ENCODE results near the gene PTPN7.

The PTPN7 gene

DNA sequence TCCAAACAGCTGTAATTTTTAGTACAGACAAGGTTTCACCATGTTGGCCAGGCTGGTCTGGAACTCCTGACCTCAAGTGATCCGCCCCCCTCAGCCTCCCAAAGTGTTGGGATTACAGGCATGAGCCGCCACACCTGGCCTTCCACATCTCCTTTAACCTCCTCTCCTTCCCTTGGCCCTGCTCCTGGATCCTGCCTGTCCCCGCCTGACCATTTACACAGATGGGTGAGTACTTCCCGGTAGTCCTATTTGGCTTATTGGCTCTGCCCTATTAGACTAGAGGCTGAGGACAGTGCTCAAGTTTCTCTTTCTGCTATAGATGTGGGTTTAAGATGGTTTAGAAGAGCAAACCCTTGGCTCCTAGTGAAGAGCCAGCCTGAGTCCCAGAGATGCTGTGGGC, 7.1 kb downstream of the PTPN7 start:
- no peak overlapping the region for H3K27ac ChIP-seq
- TF ChIP-seq ZFX (IDR thresholded peaks at IDR 0.05; ENCODE audit: borderline replicate concordance), result no peak
- no peak for TF ChIP-seq CTCF (IDR thresholded peaks at IDR 0.05)

- TF ChIP-seq ZFX (IDR thresholded peaks at IDR 0.05; ENCODE audit: borderline replicate concordance) (no peak), CTCF (IDR thresholded peaks at IDR 0.05) (no peak)
Measured at GRCh38 chr1:202152399-202152798, 8.0 kb downstream of the PTPN7 start.

DNA sequence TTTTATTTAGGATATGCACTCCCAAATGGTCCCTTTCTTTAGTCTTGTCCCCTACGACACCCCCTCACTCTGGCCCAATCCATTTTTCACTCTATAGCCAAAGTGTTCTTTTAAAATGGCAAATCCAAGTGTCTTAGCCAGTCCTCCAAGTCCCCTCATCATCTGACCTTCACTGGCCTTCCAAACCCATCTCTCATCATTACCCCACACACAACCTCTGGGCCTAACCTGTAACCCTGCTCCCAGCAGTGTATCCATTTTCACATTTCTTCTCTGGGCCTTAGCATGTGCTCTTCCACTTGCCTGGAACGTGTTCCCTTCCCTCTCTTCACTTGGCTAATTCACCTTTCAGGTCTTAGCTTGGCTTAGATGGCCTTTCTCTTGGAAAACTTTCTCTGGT, 9.4 kb downstream of the PTPN7 start:
- no peak overlapping the region for H3K27ac ChIP-seq
- TF ChIP-seq CTCF (IDR thresholded peaks at IDR 0.05), result no peak
- TF ChIP-seq ZFX (IDR thresholded peaks at IDR 0.05; ENCODE audit: borderline replicate concordance), result no peak

More at GRCh38 chr1:202152399-202152798, 8.0 kb downstream of the PTPN7 start:
- no peak overlapping the region for H3K27ac ChIP-seq

DNA sequence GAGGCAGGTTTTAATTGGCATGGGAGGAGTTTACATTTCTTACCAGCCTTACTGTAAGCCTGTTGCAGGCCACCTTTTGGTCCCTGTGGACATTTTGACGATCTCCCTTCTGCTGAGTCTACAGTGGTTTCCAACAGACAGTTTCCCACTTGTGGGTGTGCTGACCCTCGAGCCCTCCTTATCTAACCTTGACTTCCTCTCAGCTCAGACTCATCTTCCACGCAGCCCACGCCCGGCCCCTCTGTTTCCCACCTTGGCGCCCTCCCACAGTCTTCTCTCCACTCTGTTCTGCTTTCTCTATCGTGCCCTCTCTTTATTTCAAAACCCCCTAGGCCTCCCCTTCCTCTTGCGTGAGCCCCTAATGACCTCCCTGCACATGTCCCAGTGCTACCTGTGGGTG, 9.8 kb downstream of the PTPN7 start:
- no peak overlapping the region for H3K27ac ChIP-seq
- TF ChIP-seq ZFX (IDR thresholded peaks at IDR 0.05; ENCODE audit: borderline replicate concordance) (no peak), CTCF (IDR thresholded peaks at IDR 0.05) (no peak)

DNA sequence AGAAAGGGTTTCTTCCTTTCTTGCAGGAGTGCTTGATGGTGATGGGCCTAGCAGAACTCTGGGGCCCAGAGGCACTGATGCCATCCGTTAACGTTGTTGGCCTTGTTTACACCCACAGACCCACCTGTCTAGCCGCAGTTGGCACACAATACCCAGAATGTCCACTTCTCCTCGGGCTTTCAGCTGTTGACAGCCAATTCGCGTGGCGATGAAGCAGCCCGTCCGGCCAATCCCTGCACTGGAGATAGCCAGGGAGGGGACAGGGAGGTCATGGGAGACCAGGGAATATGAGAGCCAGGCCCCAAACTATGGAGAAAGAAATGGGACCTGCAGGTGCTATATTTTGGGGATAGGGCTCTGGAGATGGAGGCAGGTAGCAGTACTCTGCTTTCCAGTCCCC, 10.2 kb downstream of the PTPN7 start:
- no peak overlapping the region for H3K27ac ChIP-seq
- TF ChIP-seq ZFX (IDR thresholded peaks at IDR 0.05; ENCODE audit: borderline replicate concordance) (no peak), CTCF (IDR thresholded peaks at IDR 0.05) (no peak)

GRCh38 chr1:202149566-202149965, 10.8 kb downstream of the PTPN7 start:
- TF ChIP-seq CTCF (IDR thresholded peaks at IDR 0.05) (no peak), ZFX (IDR thresholded peaks at IDR 0.05; ENCODE audit: borderline replicate concordance) (no peak)
- H3K27ac ChIP-seq, result no peak overlapping the region

- TF ChIP-seq CTCF (IDR thresholded peaks at IDR 0.05), result no peak
- TF ChIP-seq ZFX (IDR thresholded peaks at IDR 0.05; ENCODE audit: borderline replicate concordance), result no peak
- no peak overlapping the region for H3K27ac ChIP-seq
Measured at GRCh38 chr1:202148391-202148790, 12.0 kb downstream of the PTPN7 start.

Data from 22Rv1 (cell line).